ENCODE measurements around the gene PPP6R1. TPM values are rescaled to one million over a fixed set of nuclear protein-coding genes. Genes with fewer than 3 reads are reported as not detected.

PPP6R1 gene
- total RNA-seq, 2 donors from 2014 or later: 260 to 492 TPM

- Mint-ChIP-seq H3K36me3 (peaks cover 26% of the 10 kb centered on the region), H3K4me3 (peak overlapping the region; percentile 84), H3K4me1 (ENCODE audit: low read depth in 2 of 2) (peaks cover 40 to 46% of the 10 kb centered on the region in 2 donors), H3K9me3 (no peaks in the 10 kb centered on the region), H3K27me3 (no peaks in the 10 kb centered on the region), H3K27ac (peak overlapping the region; percentile 88 to 97)
- no peak for DNase-seq (ENCODE audit: low spot score)
- ATAC-seq: no peak
Measured at GRCh38 chr19:55259540-55260210, 858 bp upstream of the PPP6R1 start.

- peak overlapping the region; percentile 88 to 99 for H3K27ac Mint-ChIP-seq
- H3K9me3 Mint-ChIP-seq: no peaks in the 10 kb centered on the region
- ATAC-seq: peak; percentile 29 to 54
- H3K4me1 Mint-ChIP-seq (ENCODE audit: low read depth in 2 of 2): peaks cover 50 to 58% of the 10 kb centered on the region in 2 donors
- peaks cover 26% of the 10 kb centered on the region for H3K36me3 Mint-ChIP-seq
- no peaks in the 10 kb centered on the region for H3K27me3 Mint-ChIP-seq
- DNase-seq (ENCODE audit: low spot score): peak; percentile 72
- peak overlapping the region; percentile 100 for H3K4me3 Mint-ChIP-seq
Measured at GRCh38 chr19:55258476-55258827, 365 bp downstream of the PPP6R1 start.

GRCh38 chr19:55257461-55258420, 1.1 kb downstream of the PPP6R1 start:
- DNase-seq (ENCODE audit: low spot score): no peak
- H3K27me3 Mint-ChIP-seq: no peaks in the 10 kb centered on the region
- H3K4me1 Mint-ChIP-seq (ENCODE audit: low read depth in 2 of 2): peaks cover 53 to 65% of the 10 kb centered on the region in 2 donors
- peak overlapping the region; percentile 100 for H3K4me3 Mint-ChIP-seq
- H3K27ac Mint-ChIP-seq: peak overlapping the region; percentile 88 to 99
- no peaks in the 10 kb centered on the region for H3K9me3 Mint-ChIP-seq
- ATAC-seq: no peak
- H3K36me3 Mint-ChIP-seq: peaks cover 26% of the 10 kb centered on the region

GRCh38 chr19:55256562-55257460, 2.0 kb downstream of the PPP6R1 start:
- Mint-ChIP-seq H3K27ac (peak overlapping the region; percentile 88 to 99), H3K36me3 (peaks cover 28% of the 10 kb centered on the region), H3K9me3 (no peaks in the 10 kb centered on the region), H3K4me3 (peak overlapping the region; percentile 100), H3K27me3 (no peaks in the 10 kb centered on the region), H3K4me1 (ENCODE audit: low read depth in 2 of 2) (peaks cover 55 to 68% of the 10 kb centered on the region in 2 donors)
- ATAC-seq: no peak
- no peak for DNase-seq (ENCODE audit: low spot score)

- no peak for DNase-seq (ENCODE audit: low spot score)
- no peak for ATAC-seq
- Mint-ChIP-seq H3K4me1 (ENCODE audit: low read depth in 2 of 2) (peaks cover 65 to 78% of the 10 kb centered on the region in 2 donors), H3K4me3 (peak overlapping the region; percentile 100), H3K9me3 (no peaks in the 10 kb centered on the region), H3K27me3 (no peaks in the 10 kb centered on the region), H3K27ac (peak overlapping the region; percentile 88 to 99), H3K36me3 (peaks cover 34% of the 10 kb centered on the region)
Measured at GRCh38 chr19:55255618-55256423, 3.0 kb downstream of the PPP6R1 start.

- Mint-ChIP-seq H3K27me3 (no peaks in the 10 kb centered on the region), H3K27ac (peak overlapping the region; percentile 88 to 99), H3K9me3 (no peaks in the 10 kb centered on the region), H3K4me1 (ENCODE audit: low read depth in 2 of 2) (peaks cover 63 to 73% of the 10 kb centered on the region in 2 donors), H3K36me3 (peaks cover 35% of the 10 kb centered on the region), H3K4me3 (peak overlapping the region; percentile 100)
- ATAC-seq: no peak
- no peak for DNase-seq (ENCODE audit: low spot score)
Measured at GRCh38 chr19:55254625-55254977, 4.2 kb downstream of the PPP6R1 start.

GRCh38 chr19:55253842-55254624, 4.8 kb downstream of the PPP6R1 start:
- ATAC-seq: peak; percentile 28 to 38
- Mint-ChIP-seq H3K4me3 (peak overlapping the region; percentile 100), H3K27me3 (no peaks in the 10 kb centered on the region), H3K36me3 (peaks cover 35% of the 10 kb centered on the region), H3K4me1 (ENCODE audit: low read depth in 2 of 2) (peaks cover 62 to 70% of the 10 kb centered on the region in 2 donors), H3K27ac (peak overlapping the region; percentile 88 to 99), H3K9me3 (no peaks in the 10 kb centered on the region)
- DNase-seq (ENCODE audit: low spot score): peak; percentile 77

- peaks cover 71 to 78% of the 10 kb centered on the region in 2 donors for H3K4me1 Mint-ChIP-seq (ENCODE audit: low read depth in 2 of 2)
- no peaks in the 10 kb centered on the region for H3K9me3 Mint-ChIP-seq
- no peaks in the 10 kb centered on the region for H3K27me3 Mint-ChIP-seq
- ATAC-seq (no peak), DNase-seq (ENCODE audit: low spot score) (no peak)
- peaks cover 33% of the 10 kb centered on the region for H3K36me3 Mint-ChIP-seq
- H3K27ac Mint-ChIP-seq: peak overlapping the region; percentile 88 to 99
- peak overlapping the region; percentile 100 for H3K4me3 Mint-ChIP-seq
Measured at GRCh38 chr19:55252760-55253663, 5.8 kb downstream of the PPP6R1 start.

- peak; percentile 11 to 43 for ATAC-seq
- DNase-seq (ENCODE audit: low spot score): no peak
- Mint-ChIP-seq H3K9me3 (no peaks in the 10 kb centered on the region), H3K27ac (peak overlapping the region; percentile 88 to 99), H3K4me3 (peak overlapping the region; percentile 100), H3K27me3 (no peaks in the 10 kb centered on the region), H3K36me3 (peaks cover 20% of the 10 kb centered on the region), H3K4me1 (ENCODE audit: low read depth in 2 of 2) (peaks cover 58 to 63% of the 10 kb centered on the region in 2 donors)
Measured at GRCh38 chr19:55251341-55252081, 7.3 kb downstream of the PPP6R1 start.

- Mint-ChIP-seq H3K27me3 (no peaks in the 10 kb centered on the region), H3K36me3 (peaks cover 10% of the 10 kb centered on the region), H3K4me3 (peak overlapping the region; percentile 100), H3K9me3 (no peaks in the 10 kb centered on the region), H3K4me1 (ENCODE audit: low read depth in 2 of 2) (peaks cover 47 to 52% of the 10 kb centered on the region in 2 donors), H3K27ac (peak overlapping the region; percentile 88 to 99)
- DNase-seq (ENCODE audit: low spot score) (no peak), ATAC-seq (no peak)
Measured at GRCh38 chr19:55250262-55251036, 8.4 kb downstream of the PPP6R1 start.

All from natural killer cell treated with Interleukin-12 subunit alpha and Interleukin-12 subunit beta and Interleukin-15 and Interleukin-18, amount 100 ng/mL, for 72 hours (primary cell).